Uterus (tissue), 4 donors: ENCODE measurements around the gene FIBCD1. TPM values are rescaled to one million over a fixed set of nuclear protein-coding genes. Genes with fewer than 3 reads are reported as not detected.

ENCODE experiments used
- DNase-seq, 2 donors: peaks; one replicate each; pipeline ENCODE4 v3.0.0-alpha.2; 2019 to 2020
- H3K27ac ChIP-seq, 2 donors: fragments of 200-600 bp; sonication (generic); 1 replicate in 1 of 2; 2 replicates in 1 of 2; pipeline ENCODE4 v1.5.1; 2016 to 2018
- H3K27me3 ChIP-seq, 2 donors: fragments of 200-600 bp; sonication (generic); one replicate each; pipeline ENCODE4 v1.5.1; 2018 to 2019; ENCODE audit warnings: control low read depth in 1 of 2
- H3K36me3 ChIP-seq, 2 donors: fragments of 200-600 bp; sonication (generic); one replicate each; pipeline ENCODE4 v1.5.1; 2019; ENCODE audit warnings: control low read depth in 1 of 2
- H3K4me1 ChIP-seq, 2 donors: fragments of 200-600 bp; sonication (generic); one replicate each; pipeline ENCODE4 v1.5.1; 2018 to 2019; ENCODE audit warnings: control low read depth in 1 of 2
- H3K4me3 ChIP-seq, 2 donors: fragments of 200-600 bp; sonication (generic); 1 replicate in 1 of 2; 2 replicates in 1 of 2; pipeline ENCODE4 v1.5.1; 2018 to 2019; ENCODE audit warnings: mild to moderate bottlenecking in 1 of 2
- H3K9me3 ChIP-seq, 2 donors: fragments of 200-600 bp; sonication (generic); one replicate each; pipeline ENCODE4 v1.5.1; 2019; ENCODE audit warnings: control low read depth in 1 of 2
- POLR2A ChIP-seq, 2 donors: fragments of 450-650 bp; IDR thresholded peaks; one replicate each; pipeline ENCODE4 v1.6.1; 2016; ENCODE audit warnings: antibody characterized with exemption in 2 of 2, mild to moderate bottlenecking in 1 of 2, moderate library complexity in 1 of 2
- intact Hi-C: fragments of 100-400 bp; cut with DNase I; formaldehyde crosslinking; loops from one replicate; pipeline ENCODE4 v1.15.1; 2023; ENCODE audit warnings: low total_unique reads
- total RNA-seq, 4 donors: library from RNA; depleted of rRNA in 3 of 4; stranded (reverse); fragments of >200 nt in 3 of 4; gene quantifications; one replicate each; pipeline versions ENCODE4 v1.1.0 to v1.2.4, GENCODE V29; 2014 to 2023
- TF ChIP-seq, protein P1 (sequence below), 4 experiments: fragments of 200-600 bp in 2 of 4; fragments of 450-650 bp in 2 of 4; sonication (generic) in 2 of 4; IDR thresholded peaks; one replicate each; pipeline ENCODE4 v1.5.1; 2016 to 2019; ENCODE audit warnings: antibody characterized with exemption in 4 of 4, mild to moderate bottlenecking in 2 of 4, moderate library complexity in 1 of 4
- donor health status: DM: yes; HTN: yes; CAD: no.

FIBCD1 gene
- total RNA-seq, 4 donors from 2014 or later, result 0.29 TPM; not detected in 3

DNA sequence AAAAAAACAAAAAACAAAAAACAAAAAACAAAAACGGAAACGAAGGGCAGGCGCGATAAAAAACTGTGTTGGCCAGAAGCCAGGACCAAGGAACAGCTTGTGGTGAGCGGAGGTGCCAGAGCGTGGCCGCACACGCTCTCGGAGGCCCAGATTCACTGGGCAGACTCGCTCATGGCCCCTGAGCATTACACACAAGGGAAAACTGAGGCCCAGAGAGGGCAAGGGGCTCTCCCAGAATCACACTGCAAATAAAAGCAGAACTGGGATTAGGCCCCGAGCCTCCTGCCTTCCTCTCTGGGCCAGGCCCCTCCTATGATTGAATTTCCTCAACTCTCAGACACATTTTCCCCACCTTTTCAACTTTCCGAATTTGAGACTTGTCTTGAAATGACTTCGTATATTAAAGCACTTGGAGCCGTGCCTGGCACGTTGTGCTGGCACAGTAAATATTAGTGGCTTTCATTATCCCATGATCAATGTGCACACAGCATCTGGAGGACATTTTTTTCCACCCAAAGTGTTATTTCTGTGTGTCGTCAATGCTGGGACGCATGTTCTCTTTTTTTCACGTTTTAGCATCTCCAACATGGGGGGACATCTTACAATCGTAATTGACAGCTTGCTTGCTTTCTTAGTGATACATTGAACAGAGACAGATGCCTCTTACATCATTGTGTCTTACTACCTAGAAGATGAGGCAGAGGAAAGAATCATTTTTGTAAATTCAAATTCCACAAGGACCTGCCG is 7.4 kb downstream of the FIBCD1 start:
- Histone ChIP-seq H3K36me3 (no peaks in the 10 kb centered on the region), H3K27ac (no peak overlapping the region), H3K27me3 (peaks cover 4 to 8% of the 10 kb centered on the region in 2 donors), H3K9me3 (no peaks in the 10 kb centered on the region), H3K4me1 (no peaks in the 10 kb centered on the region), H3K4me3 (no peak overlapping the region)
- TF ChIP-seq, protein P1, sequence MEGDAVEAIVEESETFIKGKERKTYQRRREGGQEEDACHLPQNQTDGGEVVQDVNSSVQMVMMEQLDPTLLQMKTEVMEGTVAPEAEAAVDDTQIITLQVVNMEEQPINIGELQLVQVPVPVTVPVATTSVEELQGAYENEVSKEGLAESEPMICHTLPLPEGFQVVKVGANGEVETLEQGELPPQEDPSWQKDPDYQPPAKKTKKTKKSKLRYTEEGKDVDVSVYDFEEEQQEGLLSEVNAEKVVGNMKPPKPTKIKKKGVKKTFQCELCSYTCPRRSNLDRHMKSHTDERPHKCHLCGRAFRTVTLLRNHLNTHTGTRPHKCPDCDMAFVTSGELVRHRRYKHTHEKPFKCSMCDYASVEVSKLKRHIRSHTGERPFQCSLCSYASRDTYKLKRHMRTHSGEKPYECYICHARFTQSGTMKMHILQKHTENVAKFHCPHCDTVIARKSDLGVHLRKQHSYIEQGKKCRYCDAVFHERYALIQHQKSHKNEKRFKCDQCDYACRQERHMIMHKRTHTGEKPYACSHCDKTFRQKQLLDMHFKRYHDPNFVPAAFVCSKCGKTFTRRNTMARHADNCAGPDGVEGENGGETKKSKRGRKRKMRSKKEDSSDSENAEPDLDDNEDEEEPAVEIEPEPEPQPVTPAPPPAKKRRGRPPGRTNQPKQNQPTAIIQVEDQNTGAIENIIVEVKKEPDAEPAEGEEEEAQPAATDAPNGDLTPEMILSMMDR (IDR thresholded peaks at IDR 0.05), result no peak
- no peak for TF ChIP-seq POLR2A (IDR thresholded peaks at IDR 0.05)
- intact Hi-C loops, result no loop called here
- no peak for DNase-seq

DNA sequence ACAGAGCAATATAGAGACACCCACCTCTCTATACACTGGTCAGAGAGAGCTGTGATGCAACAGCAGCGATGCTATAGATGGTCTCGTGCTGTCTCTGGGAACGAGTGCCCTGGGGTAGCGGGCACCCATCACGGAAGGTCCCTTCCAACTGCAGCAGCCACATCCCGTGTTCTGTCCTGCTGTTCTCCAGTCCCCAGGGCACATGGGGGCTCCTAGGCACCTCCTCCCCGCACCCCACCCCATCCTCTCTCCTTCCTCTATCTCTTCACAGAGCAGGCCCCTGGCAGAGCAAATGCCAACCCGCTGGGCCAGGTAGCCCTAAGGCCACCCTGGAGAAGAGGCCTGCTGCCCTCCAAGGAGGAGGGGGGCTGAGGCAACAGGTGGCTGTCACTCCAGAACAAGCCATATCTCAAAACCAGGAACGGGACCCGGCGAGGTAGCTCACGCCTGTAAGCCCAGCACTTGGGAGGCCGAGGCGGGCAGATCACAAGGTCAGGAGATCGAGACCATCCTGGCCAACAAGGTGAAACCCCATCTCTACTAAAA is 8.2 kb downstream of the FIBCD1 start:
- no peaks in the 10 kb centered on the region for H3K4me1 ChIP-seq
- intact Hi-C loops, result no loop called here
- H3K36me3 ChIP-seq, result no peaks in the 10 kb centered on the region
- no peak for DNase-seq
- H3K27me3 ChIP-seq, result peaks cover 0 to 8% of the 10 kb centered on the region in 2 donors
- no peaks in the 10 kb centered on the region for H3K9me3 ChIP-seq
- H3K4me3 ChIP-seq, result no peak overlapping the region
- TF ChIP-seq, protein P1 (IDR thresholded peaks at IDR 0.05), result no peak
- TF ChIP-seq POLR2A (IDR thresholded peaks at IDR 0.05), result no peak
- no peak overlapping the region for H3K27ac ChIP-seq

DNA sequence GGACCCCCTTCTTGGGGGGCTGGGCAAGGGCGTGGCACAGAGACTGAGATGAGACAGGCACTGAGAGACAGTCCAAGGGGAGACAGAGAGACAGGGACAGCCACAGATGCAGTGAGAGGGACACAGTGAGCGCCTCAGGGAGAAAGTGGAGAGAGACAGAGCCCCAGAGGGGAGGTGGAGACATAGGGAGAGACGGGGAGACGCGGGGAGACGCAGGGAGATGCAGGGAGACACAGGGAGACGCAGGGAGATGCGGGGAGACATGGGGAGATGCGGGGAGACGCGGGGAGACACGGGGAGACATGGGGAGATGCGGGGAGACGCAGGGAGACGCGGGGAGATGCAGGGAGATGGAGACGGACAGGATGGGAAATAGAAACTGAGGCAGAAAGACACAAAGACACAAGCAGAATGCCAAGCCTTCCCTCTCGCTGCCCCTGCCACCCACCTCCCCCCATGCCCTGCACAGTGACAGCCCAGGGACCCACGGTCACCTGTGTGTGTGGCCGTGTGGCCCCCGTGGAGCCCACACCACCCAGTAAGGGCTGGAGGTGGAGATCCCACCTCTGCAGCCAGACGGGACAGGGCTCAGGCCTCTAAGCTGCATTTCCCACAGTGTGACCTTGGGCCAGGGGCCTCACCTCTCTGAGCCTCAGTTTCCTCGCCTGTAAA is 8.8 kb downstream of the FIBCD1 start:
- Histone ChIP-seq H3K27me3 (peaks cover 0 to 8% of the 10 kb centered on the region in 2 donors), H3K36me3 (no peaks in the 10 kb centered on the region), H3K4me3 (no peak overlapping the region), H3K4me1 (no peaks in the 10 kb centered on the region), H3K27ac (no peak overlapping the region), H3K9me3 (no peaks in the 10 kb centered on the region)
- no peak for TF ChIP-seq POLR2A (IDR thresholded peaks at IDR 0.05)
- TF ChIP-seq, protein P1 (IDR thresholded peaks at IDR 0.05), result no peak
- no peak for DNase-seq
- intact Hi-C loops, result no loop called here

DNA sequence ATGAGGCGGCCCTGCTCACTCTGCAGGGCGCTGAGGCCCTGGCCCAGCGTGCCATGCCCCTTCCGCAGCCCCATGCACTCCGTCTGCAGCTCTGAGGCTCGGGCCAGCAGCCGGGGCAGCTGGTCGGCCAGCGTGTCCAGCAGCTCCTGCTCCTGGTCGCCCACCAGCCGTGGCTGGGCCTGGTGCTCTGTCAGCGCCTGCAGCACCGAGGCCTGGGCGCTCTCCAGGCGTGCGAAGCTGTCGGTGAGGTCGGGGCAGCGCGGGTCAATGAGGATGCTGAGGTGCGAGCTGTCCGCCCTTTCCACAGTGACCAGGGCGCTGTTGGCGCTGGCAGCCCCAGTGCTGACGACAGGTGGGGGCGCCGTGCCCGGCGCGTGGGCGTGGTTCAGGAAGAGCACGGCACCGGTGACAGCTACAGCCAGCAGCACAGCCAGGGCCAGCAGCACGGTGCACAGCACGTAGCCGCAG is 9.4 kb downstream of the FIBCD1 start:
- no peak overlapping the region for H3K27ac ChIP-seq
- H3K36me3 ChIP-seq, result no peaks in the 10 kb centered on the region
- intact Hi-C loops, result no loop called here
- TF ChIP-seq POLR2A (IDR thresholded peaks at IDR 0.05), result no peak
- H3K27me3 ChIP-seq, result peaks cover 0 to 8% of the 10 kb centered on the region in 2 donors
- H3K4me1 ChIP-seq, result no peaks in the 10 kb centered on the region
- H3K4me3 ChIP-seq, result no peak overlapping the region
- no peak for DNase-seq
- no peaks in the 10 kb centered on the region for H3K9me3 ChIP-seq

DNA sequence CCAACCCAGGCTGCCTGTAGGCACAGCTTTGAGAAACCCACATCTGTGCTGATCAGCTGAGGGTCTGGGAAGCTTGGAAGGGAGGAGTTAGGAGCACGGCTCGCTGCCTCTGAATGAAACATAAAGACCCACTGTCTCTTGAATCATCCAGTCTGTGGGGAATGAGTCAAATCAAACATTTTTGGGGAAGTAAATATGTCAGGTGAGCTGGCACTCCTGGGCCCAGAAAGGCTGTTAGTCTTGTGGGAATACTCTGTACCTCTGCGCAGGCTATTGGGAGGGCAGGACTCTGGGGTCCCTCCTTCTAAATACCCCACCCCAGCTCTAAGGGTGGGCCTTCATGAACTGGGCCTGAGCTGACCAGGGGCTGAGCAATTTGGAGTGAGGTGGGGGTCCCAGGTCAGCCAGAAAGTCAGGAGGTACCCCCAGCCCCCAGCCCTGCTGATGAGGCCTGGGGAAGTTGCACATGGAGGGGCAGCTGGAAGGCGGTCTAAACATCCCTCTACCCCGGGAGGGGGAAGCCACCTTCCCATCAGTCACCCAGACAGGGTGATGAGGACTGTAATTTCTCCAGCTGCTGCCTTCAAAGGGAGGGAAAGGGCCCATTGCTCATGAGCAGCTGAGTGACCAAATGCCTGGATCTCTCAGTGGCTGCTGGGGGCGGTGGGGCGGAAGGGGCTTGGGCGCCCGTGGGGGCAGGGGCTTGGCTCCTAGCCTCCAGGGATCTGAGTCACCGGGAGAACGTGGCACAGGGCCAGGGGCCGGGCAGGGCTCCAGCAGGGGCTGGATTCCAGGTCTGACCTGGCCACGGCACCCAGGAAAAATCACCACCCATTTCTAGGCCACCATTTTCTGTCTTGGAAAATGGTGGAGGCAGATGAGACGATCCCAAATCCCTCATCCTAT is 10.8 kb downstream of the FIBCD1 start:
- no peak for DNase-seq
- H3K27ac ChIP-seq, result no peak overlapping the region
- H3K4me3 ChIP-seq, result no peak overlapping the region
- no peaks in the 10 kb centered on the region for H3K36me3 ChIP-seq
- TF ChIP-seq, protein P1 (IDR thresholded peaks at IDR 0.05), result no peak
- no peak for TF ChIP-seq POLR2A (IDR thresholded peaks at IDR 0.05)
- H3K27me3 ChIP-seq, result no peaks in the 10 kb centered on the region
- intact Hi-C loops, result no loop called here
- no peaks in the 10 kb centered on the region for H3K9me3 ChIP-seq
- H3K4me1 ChIP-seq, result no peaks in the 10 kb centered on the region
